ENCODE measurements around the gene SPATA13.

SPATA13 gene

GRCh38 chr13:24228852-24229458, 68.4 kb downstream of the SPATA13 start:
- Histone ChIP-seq H3K27ac (ENCODE audit: low read depth, low read length) (no peak overlapping the region), H3K4me3 (ENCODE audit: low read depth, low read length) (no peak overlapping the region), H3K27me3 (ENCODE audit: insufficient read depth, low read length) (no peaks in the 10 kb centered on the region), H3K14ac (ENCODE audit: low read length) (no peak overlapping the region), H3K4me2 (ENCODE audit: low read length) (no peak overlapping the region), H3K9me3 (ENCODE audit: insufficient read depth, low read depth, low read length) (no peaks in the 10 kb centered on the region), H4K12ac (ENCODE audit: low read depth, low read length) (no peak overlapping the region), H4K8ac (ENCODE audit: low read depth, low read length) (no peak overlapping the region), H3K4me1 (ENCODE audit: control insufficient read depth in 1 of 2, insufficient read depth in 2 of 2, low read length in 2 of 2) (no peaks in the 10 kb centered on the region), H3K18ac (ENCODE audit: low read length) (no peak overlapping the region), H4K91ac (ENCODE audit: low read depth, low read length) (no peak overlapping the region), H3K23ac (ENCODE audit: low read length) (no peak overlapping the region), H2BK5ac (ENCODE audit: low read depth, low read length, poor library complexity) (no peak overlapping the region), H2BK12ac (ENCODE audit: low read length) (no peak overlapping the region), H2AK5ac (ENCODE audit: low read length) (no peak overlapping the region), H3K36me3 (ENCODE audit: control insufficient read depth in 1 of 2, insufficient read depth in 2 of 2, low read length in 2 of 2) (no peaks in the 10 kb centered on the region), H3K9ac (ENCODE audit: low read length) (no peak overlapping the region), H2AFZ (ENCODE audit: insufficient read depth, low read length, poor library complexity) (no peak overlapping the region), H3K4ac (ENCODE audit: low read depth, low read length) (no peak overlapping the region), H3K79me2 (ENCODE audit: control insufficient read depth, insufficient read depth, low read length, poor library complexity) (no peaks in the 10 kb centered on the region), H3K79me1 (ENCODE audit: low read length) (no peaks in the 10 kb centered on the region), H2BK120ac (ENCODE audit: insufficient read depth, low read length, poor library complexity) (no peak overlapping the region)
- DNase-seq: peak; percentile 33 to 81
- WGBS (ENCODE audit: extremely low coverage, insufficient coverage, insufficient read length): no CpG with 5 or more reads among the region's 4 CpGs

GRCh38 chr13:24230428-24231072, 70.0 kb downstream of the SPATA13 start:
- H2AK5ac ChIP-seq (ENCODE audit: low read length): no peak overlapping the region
- H3K23ac ChIP-seq (ENCODE audit: low read length): no peak overlapping the region
- H2BK5ac ChIP-seq (ENCODE audit: low read depth, low read length, poor library complexity): no peak overlapping the region
- no peaks in the 10 kb centered on the region for H3K27me3 ChIP-seq (ENCODE audit: insufficient read depth, low read length)
- no peak overlapping the region for H2BK12ac ChIP-seq (ENCODE audit: low read length)
- H3K18ac ChIP-seq (ENCODE audit: low read length): no peak overlapping the region
- no CpG with 5 or more reads among the region's 12 CpGs for WGBS (ENCODE audit: extremely low coverage, insufficient coverage, insufficient read length)
- H3K14ac ChIP-seq (ENCODE audit: low read length): no peak overlapping the region
- H4K12ac ChIP-seq (ENCODE audit: low read depth, low read length): no peak overlapping the region
- no peak overlapping the region for H3K9ac ChIP-seq (ENCODE audit: low read length)
- no peak overlapping the region for H2AFZ ChIP-seq (ENCODE audit: insufficient read depth, low read length, poor library complexity)
- H4K91ac ChIP-seq (ENCODE audit: low read depth, low read length): no peak overlapping the region
- H3K27ac ChIP-seq (ENCODE audit: low read depth, low read length): no peak overlapping the region
- H3K79me1 ChIP-seq (ENCODE audit: low read length): no peaks in the 10 kb centered on the region
- no peak overlapping the region for H4K8ac ChIP-seq (ENCODE audit: low read depth, low read length)
- H3K4me2 ChIP-seq (ENCODE audit: low read length): no peak overlapping the region
- H3K9me3 ChIP-seq (ENCODE audit: insufficient read depth, low read depth, low read length): no peaks in the 10 kb centered on the region
- H2BK120ac ChIP-seq (ENCODE audit: insufficient read depth, low read length, poor library complexity): no peak overlapping the region
- no peaks in the 10 kb centered on the region for H3K79me2 ChIP-seq (ENCODE audit: control insufficient read depth, insufficient read depth, low read length, poor library complexity)
- no peaks in the 10 kb centered on the region for H3K36me3 ChIP-seq (ENCODE audit: control insufficient read depth in 1 of 2, insufficient read depth in 2 of 2, low read length in 2 of 2)
- no peak overlapping the region for H3K4ac ChIP-seq (ENCODE audit: low read depth, low read length)
- H3K4me3 ChIP-seq (ENCODE audit: low read depth, low read length): no peak overlapping the region
- no peak for DNase-seq
- H3K4me1 ChIP-seq (ENCODE audit: control insufficient read depth in 1 of 2, insufficient read depth in 2 of 2, low read length in 2 of 2): no peaks in the 10 kb centered on the region

- H3K9ac ChIP-seq (ENCODE audit: low read length): no peak overlapping the region
Observed at GRCh38 chr13:24231377-24231776, 70.9 kb downstream of the SPATA13 start.

GRCh38 chr13:24232037-24232436, 71.5 kb downstream of the SPATA13 start:
- H3K4me3 ChIP-seq (ENCODE audit: low read depth, low read length): no peak overlapping the region
- no peak overlapping the region for H3K18ac ChIP-seq (ENCODE audit: low read length)
- no peak overlapping the region for H3K4ac ChIP-seq (ENCODE audit: low read depth, low read length)
- H4K12ac ChIP-seq (ENCODE audit: low read depth, low read length): no peak overlapping the region
- no peaks in the 10 kb centered on the region for H3K9me3 ChIP-seq (ENCODE audit: insufficient read depth, low read depth, low read length)
- H4K91ac ChIP-seq (ENCODE audit: low read depth, low read length): no peak overlapping the region
- H2AK5ac ChIP-seq (ENCODE audit: low read length): no peak overlapping the region
- no peaks in the 10 kb centered on the region for H3K36me3 ChIP-seq (ENCODE audit: control insufficient read depth in 1 of 2, insufficient read depth in 2 of 2, low read length in 2 of 2)
- no peak overlapping the region for H2AFZ ChIP-seq (ENCODE audit: insufficient read depth, low read length, poor library complexity)
- no peak overlapping the region for H3K23ac ChIP-seq (ENCODE audit: low read length)
- H2BK120ac ChIP-seq (ENCODE audit: insufficient read depth, low read length, poor library complexity): no peak overlapping the region
- H3K9ac ChIP-seq (ENCODE audit: low read length): no peak overlapping the region
- H3K79me1 ChIP-seq (ENCODE audit: low read length): no peaks in the 10 kb centered on the region
- H4K8ac ChIP-seq (ENCODE audit: low read depth, low read length): no peak overlapping the region
- WGBS (ENCODE audit: extremely low coverage, insufficient coverage, insufficient read length): no CpG with 5 or more reads among the region's 5 CpGs
- H3K27ac ChIP-seq (ENCODE audit: low read depth, low read length): no peak overlapping the region
- H3K4me2 ChIP-seq (ENCODE audit: low read length): no peak overlapping the region
- no peak overlapping the region for H3K14ac ChIP-seq (ENCODE audit: low read length)
- no peaks in the 10 kb centered on the region for H3K27me3 ChIP-seq (ENCODE audit: insufficient read depth, low read length)
- no peaks in the 10 kb centered on the region for H3K79me2 ChIP-seq (ENCODE audit: control insufficient read depth, insufficient read depth, low read length, poor library complexity)
- no peak for DNase-seq
- H2BK12ac ChIP-seq (ENCODE audit: low read length): no peak overlapping the region
- no peak overlapping the region for H2BK5ac ChIP-seq (ENCODE audit: low read depth, low read length, poor library complexity)
- H3K4me1 ChIP-seq (ENCODE audit: control insufficient read depth in 1 of 2, insufficient read depth in 2 of 2, low read length in 2 of 2): no peaks in the 10 kb centered on the region

More at GRCh38 chr13:24231377-24231776, 70.9 kb downstream of the SPATA13 start:
- H2BK12ac ChIP-seq (ENCODE audit: low read length): no peak overlapping the region
- H4K8ac ChIP-seq (ENCODE audit: low read depth, low read length): no peak overlapping the region
- H3K4me1 ChIP-seq (ENCODE audit: control insufficient read depth in 1 of 2, insufficient read depth in 2 of 2, low read length in 2 of 2): no peaks in the 10 kb centered on the region
- no peaks in the 10 kb centered on the region for H3K27me3 ChIP-seq (ENCODE audit: insufficient read depth, low read length)
- H3K9me3 ChIP-seq (ENCODE audit: insufficient read depth, low read depth, low read length): no peaks in the 10 kb centered on the region
- WGBS (ENCODE audit: extremely low coverage, insufficient coverage, insufficient read length): no CpG with 5 or more reads among the region's 3 CpGs
- H3K14ac ChIP-seq (ENCODE audit: low read length): no peak overlapping the region
- no peak overlapping the region for H3K23ac ChIP-seq (ENCODE audit: low read length)
- no peak overlapping the region for H3K4ac ChIP-seq (ENCODE audit: low read depth, low read length)
- no peak overlapping the region for H4K91ac ChIP-seq (ENCODE audit: low read depth, low read length)
- H2BK5ac ChIP-seq (ENCODE audit: low read depth, low read length, poor library complexity): no peak overlapping the region
- H2AK5ac ChIP-seq (ENCODE audit: low read length): no peak overlapping the region
- H3K36me3 ChIP-seq (ENCODE audit: control insufficient read depth in 1 of 2, insufficient read depth in 2 of 2, low read length in 2 of 2): no peaks in the 10 kb centered on the region
- H2AFZ ChIP-seq (ENCODE audit: insufficient read depth, low read length, poor library complexity): no peak overlapping the region
- no peak overlapping the region for H3K27ac ChIP-seq (ENCODE audit: low read depth, low read length)
- no peak overlapping the region for H3K18ac ChIP-seq (ENCODE audit: low read length)
- H3K4me3 ChIP-seq (ENCODE audit: low read depth, low read length): no peak overlapping the region
- H2BK120ac ChIP-seq (ENCODE audit: insufficient read depth, low read length, poor library complexity): no peak overlapping the region
- no peaks in the 10 kb centered on the region for H3K79me1 ChIP-seq (ENCODE audit: low read length)
- peak in 1 of 2 donors; percentile 81 for DNase-seq
- H3K79me2 ChIP-seq (ENCODE audit: control insufficient read depth, insufficient read depth, low read length, poor library complexity): no peaks in the 10 kb centered on the region
- no peak overlapping the region for H4K12ac ChIP-seq (ENCODE audit: low read depth, low read length)
- H3K4me2 ChIP-seq (ENCODE audit: low read length): no peak overlapping the region

All from trophoblast cell (in vitro differentiated cells and primary cell).